ENCODE results near the gene CCDC69.
"Not testable (repeated sequence)": the region's sequence is repeated elsewhere in the genome, so short reads cannot be mapped to it uniquely, and the experiment has no call there.

Gene CCDC69

DNA sequence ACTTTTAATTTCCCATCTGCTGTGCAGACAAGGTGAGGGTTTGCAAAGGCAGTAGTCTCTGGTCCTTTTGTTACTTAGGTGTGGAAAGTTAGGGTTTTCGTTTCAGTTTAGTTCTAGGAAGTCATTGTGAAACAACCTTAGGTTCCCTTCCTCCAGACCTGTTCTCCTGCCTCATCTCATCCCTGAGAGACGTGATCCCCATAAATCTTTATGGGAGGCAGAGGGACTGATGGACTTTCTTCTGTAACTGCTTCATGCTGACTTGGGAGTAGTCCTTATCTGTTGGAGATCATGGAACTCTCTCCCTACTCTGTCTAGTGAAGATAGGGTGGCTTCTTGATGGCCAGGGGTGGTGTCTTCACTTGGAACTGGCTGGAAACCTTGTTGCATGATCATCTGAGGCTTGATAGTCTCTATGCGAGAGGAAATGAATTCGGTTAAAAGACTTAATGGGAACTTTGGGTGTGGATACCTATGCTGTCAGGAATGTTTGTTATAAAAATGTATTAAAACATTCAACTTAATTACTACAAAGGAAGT, 21.9 kb upstream of the CCDC69 start:
- DNase-seq (ENCODE audit: low spot score) = no peak

DNA sequence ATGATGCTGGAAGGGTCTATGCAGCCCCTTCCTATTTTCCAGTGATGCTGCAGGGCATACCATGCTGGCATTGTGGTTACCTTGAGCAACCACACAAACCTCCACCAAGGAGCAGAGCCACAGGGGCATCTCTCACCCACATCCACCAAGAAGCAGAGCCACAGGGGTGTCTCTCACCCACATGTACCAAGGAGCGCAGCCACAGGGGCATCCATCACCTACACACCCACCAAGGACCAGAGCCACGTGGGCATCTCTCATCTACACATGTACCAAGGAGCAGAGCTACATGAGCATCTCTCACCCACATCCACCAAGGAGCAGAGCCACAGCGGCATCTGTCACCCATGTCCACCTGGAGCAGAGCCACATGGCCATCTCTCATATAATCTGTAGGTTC, 20.3 kb upstream of the CCDC69 start:
- DNase-seq (ENCODE audit: low spot score) = no peak

DNA sequence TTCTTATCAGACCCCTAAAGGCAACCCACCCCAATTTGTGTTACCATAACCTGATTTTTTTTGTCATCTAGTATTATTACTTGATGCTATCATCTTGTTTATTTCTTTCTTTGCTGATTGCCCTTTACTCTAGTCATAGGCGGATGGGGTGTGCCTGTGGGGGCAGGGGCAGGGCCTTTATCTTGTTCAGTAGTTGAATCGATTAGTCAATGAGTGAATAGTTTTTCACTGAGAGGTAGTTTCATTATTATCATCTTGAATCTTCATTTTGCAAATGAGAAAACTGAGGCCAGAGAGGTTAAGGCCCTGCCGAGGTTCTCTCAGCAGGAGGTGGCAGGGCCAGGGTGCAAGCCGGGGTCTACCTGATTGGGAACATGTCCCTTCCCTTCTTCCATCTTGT, 19.7 kb upstream of the CCDC69 start:
- DNase-seq (ENCODE audit: low spot score) = no peak

DNA sequence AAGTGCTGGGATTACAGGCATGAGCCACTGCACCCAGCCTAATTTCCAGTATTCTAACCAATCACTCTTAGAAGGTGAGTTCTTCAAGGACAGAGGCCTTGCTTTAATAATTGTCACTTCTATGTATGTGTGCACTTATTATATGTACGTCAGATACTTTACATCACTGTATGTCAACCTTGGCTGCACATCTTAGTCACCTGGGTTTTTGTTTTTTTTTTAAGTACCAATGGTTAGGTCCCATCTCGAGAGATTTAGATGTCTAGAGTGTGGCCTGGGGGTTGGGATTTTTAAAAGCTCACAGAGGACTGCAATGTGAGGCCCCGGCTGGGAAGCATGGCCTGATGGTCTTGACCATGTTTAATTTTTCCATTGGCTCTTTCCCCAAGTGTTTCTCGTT, 19.2 kb upstream of the CCDC69 start:
- DNase-seq (ENCODE audit: low spot score) = no peak

DNA sequence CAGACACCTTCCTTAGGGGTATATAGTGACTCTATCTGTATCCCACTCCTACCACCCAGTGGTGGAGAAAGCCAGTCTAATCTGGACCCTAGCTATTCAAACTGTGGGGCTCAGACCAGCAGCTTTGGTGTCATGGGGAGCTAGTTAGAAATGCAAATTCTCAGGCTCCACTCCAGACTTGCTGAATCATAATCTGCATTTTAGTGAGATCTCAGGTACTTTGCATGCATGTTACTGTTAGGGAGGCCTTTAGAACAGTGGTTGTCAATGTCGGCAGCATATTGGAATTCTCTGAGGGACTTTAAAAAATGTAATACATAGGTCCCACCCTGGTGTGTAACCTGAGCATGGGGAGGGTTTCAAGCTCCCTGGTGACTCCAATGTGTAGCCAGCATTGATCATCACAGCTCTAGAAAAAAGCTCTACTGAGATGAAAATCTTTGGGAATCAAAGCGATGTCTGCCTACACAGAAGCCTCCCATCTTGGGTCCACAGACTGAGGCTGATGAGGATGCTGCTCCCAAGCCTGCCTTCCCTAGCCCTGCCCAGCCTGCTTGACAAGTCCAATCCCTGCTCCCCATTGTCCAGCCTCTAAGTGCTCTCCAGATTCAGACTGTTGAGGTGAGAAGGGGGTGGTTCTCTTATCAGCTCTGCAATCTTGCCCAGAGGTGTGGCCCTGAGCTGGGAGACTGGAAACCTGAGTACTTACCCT, 17.2 kb upstream of the CCDC69 start:
- DNase-seq (ENCODE audit: low spot score) = peak; percentile 38

DNA sequence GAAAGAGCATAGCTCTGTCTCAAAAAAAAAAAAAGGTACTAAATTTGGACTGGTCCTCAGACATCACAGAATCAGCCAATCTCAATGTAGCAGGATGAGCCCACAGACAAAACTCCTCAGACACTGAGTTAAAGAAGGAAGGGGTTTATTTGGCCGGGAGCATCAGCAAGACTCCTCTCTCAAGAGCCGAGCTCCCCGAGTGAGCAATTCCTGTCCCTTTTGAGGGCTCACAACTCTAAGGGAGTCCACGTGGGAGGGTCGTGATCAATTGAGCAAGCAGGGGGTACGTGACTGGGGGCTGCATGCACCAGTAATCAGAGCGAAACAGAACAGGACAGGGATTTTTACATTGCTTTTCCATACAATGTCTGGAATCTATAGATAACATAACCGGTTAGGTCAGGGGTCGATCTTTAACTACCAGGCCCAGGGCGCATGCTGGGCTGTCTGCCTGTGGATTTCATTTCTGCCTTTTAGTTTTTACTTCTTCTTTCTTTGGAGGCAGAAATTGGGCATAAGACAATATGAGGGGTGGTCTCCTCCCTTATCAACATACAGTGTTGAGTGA, 16.5 kb upstream of the CCDC69 start:
- not testable (repeated sequence) for DNase-seq (ENCODE audit: low spot score)

DNA sequence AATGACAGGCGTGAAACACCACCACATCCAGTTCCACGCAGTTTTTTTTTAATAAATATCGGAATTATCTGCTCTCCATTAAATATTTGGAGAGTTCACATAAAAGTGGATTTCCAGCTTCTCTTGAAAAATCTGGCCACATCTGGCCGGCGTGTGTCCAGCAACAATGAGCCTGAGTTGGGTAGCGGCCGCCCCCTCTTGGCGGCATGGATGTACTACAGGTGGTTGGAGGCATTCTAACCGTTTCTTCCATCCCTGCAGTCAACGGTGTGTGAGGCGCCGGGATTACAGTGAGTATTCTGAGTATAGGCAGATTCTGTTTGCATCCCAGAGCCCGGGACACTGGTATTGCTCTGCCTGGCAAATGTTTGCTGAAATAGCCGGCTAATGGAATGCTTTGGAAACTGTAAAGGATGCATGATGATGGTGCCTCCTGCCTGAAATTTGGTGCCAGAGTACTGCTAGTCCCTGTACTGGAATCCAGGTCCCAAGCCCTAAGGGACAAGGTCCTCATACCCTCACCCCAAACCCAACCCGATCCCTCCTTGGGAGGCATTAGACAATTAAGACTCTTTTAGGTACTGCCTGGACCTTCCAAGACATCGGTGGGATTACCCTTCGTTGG, 15.5 kb upstream of the CCDC69 start:
- DNase-seq (ENCODE audit: low spot score) = peak; percentile 80

DNA sequence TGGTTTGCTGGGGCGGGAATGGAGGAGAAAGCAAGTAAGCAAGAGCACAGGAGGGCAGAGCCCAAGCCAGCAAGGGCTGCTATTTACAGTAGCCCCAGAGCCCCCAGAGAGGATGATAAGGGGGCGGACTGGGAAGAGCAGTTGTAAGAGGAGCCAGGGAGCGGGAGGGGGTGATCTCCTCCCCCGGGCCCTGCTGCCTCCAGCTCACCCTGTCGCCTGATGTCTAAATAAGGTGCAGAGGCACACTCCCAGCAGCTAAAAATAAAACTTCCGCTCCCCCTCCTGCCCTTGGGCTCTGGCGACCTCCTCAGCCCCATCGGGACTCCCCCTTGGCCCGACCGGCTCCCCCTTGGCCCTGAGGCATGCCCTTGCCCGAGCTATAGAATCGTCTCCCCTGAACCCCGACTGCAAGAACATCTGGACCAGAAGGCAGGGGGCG, 14.4 kb upstream of the CCDC69 start:
- DNase-seq (ENCODE audit: low spot score) = peak; percentile 54

DNA sequence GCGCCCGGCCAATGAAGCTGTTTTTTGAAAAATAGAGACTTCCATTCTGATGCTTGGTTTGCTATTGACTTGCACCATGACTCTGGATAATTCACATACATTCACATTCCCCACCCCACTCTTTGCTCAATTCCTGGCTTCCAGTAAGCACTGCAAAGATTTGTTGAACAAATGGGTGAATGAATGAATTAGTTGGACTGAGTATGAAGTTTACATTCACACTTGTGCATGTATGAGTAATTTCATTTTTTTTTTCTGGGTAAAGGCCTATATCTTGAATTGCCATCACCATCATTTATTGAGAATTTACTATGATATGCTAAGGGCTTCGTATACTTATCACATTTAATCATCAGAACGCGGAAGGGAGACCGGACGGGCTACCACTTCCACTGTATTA, 13.8 kb upstream of the CCDC69 start:
- no peak for DNase-seq (ENCODE audit: low spot score)

DNA sequence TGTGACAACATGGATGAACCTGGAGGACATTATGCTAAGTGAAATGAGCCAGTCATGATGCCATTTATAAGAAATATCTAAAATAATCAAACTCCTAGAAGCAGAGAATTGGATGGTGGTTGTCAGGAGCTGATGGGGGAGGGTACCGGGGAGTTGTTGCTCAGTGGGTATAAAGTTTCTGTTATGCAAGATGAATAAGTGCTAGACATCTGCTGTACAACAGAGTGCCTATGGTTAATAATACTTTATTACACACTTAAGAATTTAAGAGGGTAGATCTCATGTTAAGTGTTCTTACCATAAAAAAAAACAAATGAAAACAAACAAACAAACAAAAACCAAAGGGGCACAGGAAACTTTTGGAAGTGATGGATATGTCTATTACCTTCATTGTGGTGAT, 13.0 kb upstream of the CCDC69 start:
- DNase-seq (ENCODE audit: low spot score) = no peak

DNA sequence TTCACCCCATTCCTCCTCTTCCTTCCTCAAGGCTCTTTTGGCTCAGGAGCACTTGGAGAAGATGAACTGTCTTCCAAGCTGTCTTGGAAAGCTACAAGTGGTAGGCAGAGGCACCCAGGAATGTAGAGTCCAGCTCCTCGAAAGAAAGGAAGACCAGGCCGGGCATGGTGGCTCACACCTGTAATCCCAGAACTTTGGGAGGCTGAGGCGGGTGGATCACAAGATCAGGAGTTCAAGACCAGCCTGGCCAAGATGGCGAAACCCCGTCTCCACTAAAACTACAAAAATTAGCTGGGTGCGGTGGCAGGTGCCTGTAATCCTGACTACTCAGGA, 11.3 kb upstream of the CCDC69 start:
- DNase-seq (ENCODE audit: low spot score) = not testable (repeated sequence)

DNA sequence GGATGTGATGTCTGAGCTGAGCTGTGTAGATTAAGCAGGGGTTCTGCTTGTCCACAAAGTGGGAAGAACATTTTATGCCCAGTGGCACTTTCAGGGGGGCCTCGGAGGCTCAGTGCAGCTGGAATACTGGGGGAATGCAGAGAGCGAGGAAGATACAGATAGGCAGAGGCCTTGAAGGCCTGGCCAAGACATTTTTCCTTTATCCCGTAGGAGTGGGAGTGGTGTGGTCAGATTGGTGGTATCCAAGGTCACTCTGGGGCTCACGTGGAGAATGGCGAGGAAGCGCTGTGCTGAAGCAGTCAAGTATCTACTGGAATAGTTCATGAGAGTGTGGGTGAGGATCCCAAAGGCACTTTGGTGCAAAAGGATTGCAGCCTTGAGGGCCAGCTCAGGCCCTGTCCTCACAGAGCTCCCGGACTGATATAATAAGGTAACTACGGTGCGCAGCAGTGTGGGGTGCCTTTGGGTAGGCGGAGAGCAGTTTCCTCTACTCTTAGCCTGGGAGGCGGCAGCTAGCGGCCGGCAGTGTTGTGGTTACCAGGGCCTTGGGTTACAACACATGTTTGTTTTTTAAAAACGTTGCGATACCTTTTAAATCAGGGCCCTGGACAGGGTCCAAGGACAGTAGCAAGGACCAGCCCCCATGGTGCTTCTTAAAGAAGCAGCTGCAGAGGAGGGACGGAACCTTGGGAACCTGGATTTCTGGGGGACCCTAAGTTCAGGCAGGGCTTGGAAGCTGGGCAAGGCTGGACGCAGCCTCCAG, 10.8 kb upstream of the CCDC69 start:
- peak; percentile 74 for DNase-seq (ENCODE audit: low spot score)

DNA sequence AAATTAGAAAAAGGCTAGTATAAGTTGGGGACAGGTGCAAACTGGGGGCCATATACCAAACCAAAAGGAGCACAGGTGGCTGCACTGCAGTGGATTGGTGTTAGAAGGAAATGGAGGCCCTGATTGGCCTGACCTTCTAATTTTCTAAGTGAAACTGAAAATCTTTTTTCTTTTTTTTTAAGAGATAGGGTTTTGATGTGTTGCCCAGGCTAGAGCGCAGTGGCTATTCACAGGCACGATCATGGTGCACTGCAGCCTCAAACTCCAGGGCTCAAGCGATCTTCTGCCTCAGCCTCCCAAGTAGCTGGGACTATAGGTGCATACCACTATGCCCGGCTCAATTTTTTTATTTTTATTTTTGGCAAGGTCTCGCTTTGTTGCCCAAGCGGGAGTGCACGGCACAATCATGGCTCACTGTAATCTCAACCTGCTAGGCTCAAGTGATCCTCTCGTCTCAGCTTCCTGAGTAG, 9.8 kb upstream of the CCDC69 start:
- DNase-seq (ENCODE audit: low spot score) = peak; percentile 78

DNA sequence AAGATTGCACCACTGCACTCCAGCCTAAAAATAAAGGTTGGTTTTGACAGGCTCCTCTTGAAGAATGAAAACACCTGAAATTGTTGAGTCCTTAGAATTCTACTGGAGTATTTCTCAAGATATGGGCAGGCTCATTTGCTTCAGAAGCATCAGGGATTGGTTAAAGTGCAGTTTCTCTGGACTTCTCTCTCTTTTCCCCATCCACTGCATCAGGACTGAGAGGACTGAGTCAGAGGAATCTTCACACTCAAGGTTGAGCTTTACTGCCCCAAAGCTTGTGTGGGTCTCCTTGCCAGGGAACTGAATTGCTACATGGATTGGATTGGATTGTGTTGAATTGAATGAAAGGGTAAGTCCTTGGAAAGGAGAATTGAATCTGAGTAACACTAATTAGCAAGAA, 7.5 kb upstream of the CCDC69 start:
- DNase-seq (ENCODE audit: low spot score) = no peak

DNA sequence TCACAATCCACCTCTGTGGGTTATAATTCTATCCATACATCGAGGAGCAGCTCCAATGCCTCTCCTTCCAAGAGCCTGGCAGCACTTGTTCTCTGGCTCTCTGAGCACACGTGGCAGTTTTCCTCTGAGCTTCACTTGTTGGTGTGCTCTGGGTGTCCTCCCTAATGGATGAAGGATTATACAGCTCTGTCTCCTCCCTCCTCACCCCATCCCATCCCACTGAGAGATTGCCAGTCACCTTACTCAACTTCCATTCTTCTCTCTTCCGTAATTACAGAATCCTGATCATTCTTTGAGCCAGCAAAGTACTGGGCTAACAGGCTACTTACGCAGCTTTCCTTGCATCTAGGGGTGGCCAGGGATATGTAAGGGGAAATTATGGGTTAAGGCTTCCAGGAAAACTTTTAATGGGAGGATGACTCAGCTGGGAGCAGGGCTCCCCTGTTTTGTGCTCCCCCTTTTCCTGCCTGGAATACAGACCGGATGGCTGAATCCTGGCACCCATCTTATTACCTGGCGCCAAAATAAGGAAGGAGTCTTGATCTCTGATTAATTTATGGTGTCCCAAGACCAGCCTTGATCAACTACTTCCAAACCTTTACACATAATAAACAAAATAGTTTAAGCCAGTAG, 6.3 kb upstream of the CCDC69 start:
- DNase-seq (ENCODE audit: low spot score) = no peak

DNA sequence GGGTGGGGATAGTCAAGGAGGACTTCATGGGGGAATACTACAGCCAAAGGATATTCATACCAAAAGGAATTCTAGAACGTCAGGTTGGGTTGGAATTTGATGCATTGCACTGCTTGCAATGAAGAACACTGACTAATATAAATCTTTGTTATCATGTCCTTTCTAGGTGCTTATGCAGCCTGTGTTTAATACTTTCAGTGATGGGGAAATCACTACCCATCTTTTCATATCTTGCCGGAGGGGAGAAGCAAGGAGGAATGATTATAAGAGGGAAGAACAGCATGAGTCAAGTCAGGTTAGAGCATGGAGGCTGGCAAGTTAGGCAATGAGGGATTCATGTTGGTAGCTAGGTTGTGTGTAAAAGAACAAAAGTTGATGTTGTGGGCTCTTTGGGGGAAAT, 5.1 kb upstream of the CCDC69 start:
- DNase-seq (ENCODE audit: low spot score) = no peak

DNA sequence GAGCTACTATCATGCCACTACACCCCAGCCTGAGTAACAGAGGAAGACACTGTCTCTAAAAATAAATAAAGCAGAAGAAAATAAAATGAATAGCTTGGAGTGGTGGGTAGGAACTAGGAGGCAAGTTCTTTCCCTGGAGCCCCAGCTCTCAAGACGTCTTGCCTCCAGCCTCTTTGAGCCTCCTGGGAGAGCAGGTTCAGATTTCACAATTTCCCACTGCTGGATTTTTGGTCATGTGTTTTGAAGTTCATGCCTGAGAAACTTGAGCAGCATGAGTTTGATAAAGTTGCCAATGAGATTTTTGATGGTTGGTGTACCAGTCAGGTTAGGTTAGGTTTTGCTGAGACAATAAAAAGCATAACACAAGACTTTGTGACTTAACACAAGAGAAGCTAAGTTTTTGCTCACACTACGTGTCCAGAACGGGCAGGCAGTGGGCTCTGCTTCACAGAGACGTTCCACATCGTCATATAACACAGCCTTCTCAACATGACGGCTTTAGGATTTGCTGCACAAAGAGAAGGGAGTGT, 4.1 kb upstream of the CCDC69 start:
- DNase-seq (ENCODE audit: low spot score) = no peak

DNA sequence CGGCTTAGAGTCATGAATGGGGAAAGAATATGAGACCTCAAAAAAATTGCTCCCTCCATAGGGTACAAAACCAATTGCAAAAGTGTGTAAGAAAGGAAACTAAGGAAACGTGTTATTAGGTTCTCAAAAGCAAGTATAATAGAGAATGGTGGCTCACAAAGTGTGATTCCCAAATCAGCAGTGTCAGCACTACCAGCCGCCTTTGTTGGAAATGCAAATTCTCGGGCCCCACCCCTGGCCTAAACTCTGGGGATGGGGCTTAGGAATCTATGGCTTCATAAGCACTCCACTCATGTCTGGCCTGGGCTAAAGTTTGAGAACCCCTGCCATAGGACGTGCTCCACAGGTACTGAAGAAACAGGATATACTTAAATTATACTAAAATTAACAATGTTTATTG, 1.6 kb upstream of the CCDC69 start:
- DNase-seq (ENCODE audit: low spot score) = no peak

DNA sequence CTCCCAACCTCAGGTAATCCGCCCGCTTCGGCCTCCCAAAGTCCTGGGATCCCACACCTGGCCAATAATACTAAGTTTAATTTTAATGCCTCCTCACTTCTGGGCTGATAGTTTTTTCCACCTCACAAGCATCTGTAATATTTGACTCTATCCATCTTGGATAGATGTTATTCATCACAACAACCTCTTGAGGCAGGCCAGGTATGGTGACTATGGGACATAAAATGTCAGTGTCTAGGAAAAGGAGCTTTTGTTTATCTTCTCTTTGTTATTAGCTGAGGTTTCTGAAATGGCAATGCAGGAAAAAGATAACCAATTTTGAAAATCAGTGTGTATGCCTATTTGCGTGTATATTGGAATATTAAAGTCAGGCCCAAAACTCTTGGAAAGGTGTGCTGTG, 1.2 kb upstream of the CCDC69 start:
- DNase-seq (ENCODE audit: low spot score) = no peak

DNA sequence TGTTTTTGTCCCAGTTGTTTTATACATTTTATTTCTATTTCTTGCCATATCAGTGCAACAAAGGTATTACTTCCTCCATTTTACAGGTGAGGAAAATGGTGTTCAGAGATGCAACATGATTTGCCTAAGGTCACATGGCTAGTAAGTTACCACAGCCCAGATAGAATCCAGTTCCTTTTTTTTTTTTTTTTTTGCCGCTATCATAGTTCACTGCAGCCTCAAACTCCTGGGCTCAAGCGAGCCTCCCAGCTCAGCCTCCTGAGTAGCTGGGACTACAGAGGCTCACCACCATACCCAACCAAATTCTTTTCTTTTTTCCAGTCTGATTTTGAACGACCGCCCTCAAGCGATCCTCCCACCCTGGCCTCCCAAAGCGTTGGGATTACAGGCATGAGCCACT, 480 bp upstream of the CCDC69 start:
- DNase-seq (ENCODE audit: low spot score) = peak; percentile 63

DNA sequence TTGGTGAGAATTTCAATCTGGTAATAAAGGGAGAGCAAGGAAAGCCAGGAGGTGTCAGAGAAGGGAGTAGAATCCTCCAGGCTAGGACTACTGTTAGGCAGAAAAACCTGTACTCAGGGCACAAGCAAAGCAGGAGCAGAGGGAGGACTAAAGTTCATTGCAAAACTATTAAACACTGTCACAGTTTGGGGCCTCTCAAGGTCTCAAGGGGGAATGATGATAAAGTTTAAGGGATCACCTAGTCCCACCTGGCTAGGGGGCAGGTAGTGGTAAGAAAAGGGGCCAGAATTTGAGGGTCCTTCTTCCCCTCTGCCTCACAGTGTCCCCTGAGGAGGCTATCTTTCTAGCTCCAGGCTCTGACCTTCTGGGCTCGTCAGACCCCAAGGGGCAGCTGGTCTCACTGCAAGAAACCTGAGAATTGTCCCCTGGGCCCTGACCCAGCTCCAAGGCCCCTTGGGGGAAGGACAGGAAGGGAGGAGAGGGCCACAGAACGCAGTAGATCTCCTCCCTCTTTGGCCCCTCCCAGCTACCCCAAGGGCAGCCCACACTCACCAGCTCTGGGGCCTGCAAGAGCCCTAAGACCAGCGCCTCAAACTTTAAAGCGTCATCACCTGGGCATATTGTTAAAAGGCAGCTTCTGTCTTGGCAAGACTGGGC, 974 bp downstream of the CCDC69 start:
- peak; percentile 69 for DNase-seq (ENCODE audit: low spot score)
